Bronchial epithelial cell (primary cell): ENCODE measurements around the gene IRAK3. TPM values are rescaled to one million over a fixed set of nuclear protein-coding genes. Genes with fewer than 3 reads are reported as not detected.
A peak's percentile ranks its signal among the peaks of the same experiment; 100 is the strongest.
"Not testable (repeated sequence)": the region's sequence is repeated elsewhere in the genome, so short reads cannot be mapped to it uniquely, and the experiment has no call there.

Source experiments
- DNase-seq: peaks from one replicate; pipeline ENCODE4 v3.0.0-alpha.2; 2010; ENCODE audit warnings: low read depth
- FAIRE-seq: peaks from 2 replicates; lab custom pipeline; 2011; peaks lifted over from hg19 to GRCh38; lab: Jason Lieb, UNC
- H3K27me3 ChIP-seq: 2 replicates; pipeline ENCODE4 v1.5.1; 2011; ENCODE audit warnings: low read length; ENCODE audit not compliant: control insufficient read depth, insufficient read depth
- H3K36me3 ChIP-seq: 2 replicates; pipeline ENCODE4 v1.5.1; 2011; ENCODE audit warnings: low read length; ENCODE audit not compliant: control insufficient read depth, insufficient read depth
- H3K4me3 ChIP-seq: 2 replicates; pipeline ENCODE4 v1.5.1; 2011; ENCODE audit warnings: mild to moderate bottlenecking, low read depth, low read length, control low read depth
- total RNA-seq: library from RNA; depleted of rRNA; stranded (reverse); fragments of >200 nt; gene quantifications from 2 replicates; pipeline ENCODE4 v1.2.1, GENCODE V29; 2014
- TF ChIP-seq, protein P1 (sequence below): IDR thresholded peaks from 2 replicates; pipeline ENCODE4 v1.5.1; 2011; ENCODE audit warnings: mild to moderate bottlenecking, moderate library complexity, low read length, control low read depth, inconsistent platforms; ENCODE audit not compliant: insufficient read depth, severe bottlenecking

The IRAK3 gene
- total RNA-seq, 1 donor from 2014 or later: 1.6 TPM

DNA sequence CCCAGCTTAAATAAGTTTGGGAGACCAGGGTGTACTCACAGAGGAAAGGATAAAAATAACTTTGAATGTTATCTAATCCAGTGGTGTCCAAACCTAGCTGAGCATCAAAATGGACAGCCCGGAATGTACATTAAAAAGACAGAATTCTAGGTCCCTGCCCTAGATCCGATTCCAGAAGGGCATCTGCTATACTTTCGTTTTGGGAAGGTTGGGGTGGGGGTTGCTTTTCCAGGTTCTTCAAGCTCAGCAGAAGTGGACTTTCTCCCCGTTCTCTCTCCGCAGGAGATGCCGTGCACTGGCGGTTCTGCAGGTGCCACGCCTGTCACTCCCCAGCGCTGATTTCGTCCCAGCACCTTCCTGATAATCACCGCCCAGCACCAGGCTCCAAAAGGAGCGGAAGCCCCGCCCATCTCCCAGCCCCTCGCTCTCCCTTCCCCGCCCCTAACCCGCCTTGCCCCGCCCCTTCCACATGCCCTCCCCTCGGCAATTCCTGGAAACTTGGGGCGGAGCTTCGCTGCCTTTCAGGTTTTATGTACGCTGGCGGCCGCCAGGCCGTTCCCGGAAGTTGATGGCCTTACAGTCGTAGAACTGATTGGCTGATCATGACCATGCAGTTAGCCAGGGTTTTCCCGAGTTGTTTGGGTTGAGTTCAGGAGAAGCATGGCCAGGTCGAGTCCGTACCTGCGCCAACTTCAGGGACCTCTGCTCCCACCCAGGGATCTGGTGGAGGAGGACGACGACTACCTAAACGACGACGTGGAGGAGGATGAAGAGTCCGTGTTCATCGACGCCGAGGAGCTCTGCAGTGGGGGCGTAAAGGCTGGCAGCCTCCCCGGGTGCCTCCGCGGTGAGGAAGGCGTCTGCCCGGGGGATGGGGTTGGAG lies 113.2 kb downstream of the IRAK3 start, which contains the start of gene HELB:
Gene HELB, plus strand, starts transcription at position 550 of the 883 bp plus-strand sequence. Its CDS starts 111 bp downstream, at position 661.
- H3K36me3 ChIP-seq: no peaks in the 10 kb centered on the region
- DNase-seq (peak; percentile 96), FAIRE-seq (no peak)
- peak within 1 kb of the TSS; percentile 98 for H3K4me3 ChIP-seq
- H3K27me3 ChIP-seq: no peaks in the 10 kb centered on the region
- TF ChIP-seq, protein P1, sequence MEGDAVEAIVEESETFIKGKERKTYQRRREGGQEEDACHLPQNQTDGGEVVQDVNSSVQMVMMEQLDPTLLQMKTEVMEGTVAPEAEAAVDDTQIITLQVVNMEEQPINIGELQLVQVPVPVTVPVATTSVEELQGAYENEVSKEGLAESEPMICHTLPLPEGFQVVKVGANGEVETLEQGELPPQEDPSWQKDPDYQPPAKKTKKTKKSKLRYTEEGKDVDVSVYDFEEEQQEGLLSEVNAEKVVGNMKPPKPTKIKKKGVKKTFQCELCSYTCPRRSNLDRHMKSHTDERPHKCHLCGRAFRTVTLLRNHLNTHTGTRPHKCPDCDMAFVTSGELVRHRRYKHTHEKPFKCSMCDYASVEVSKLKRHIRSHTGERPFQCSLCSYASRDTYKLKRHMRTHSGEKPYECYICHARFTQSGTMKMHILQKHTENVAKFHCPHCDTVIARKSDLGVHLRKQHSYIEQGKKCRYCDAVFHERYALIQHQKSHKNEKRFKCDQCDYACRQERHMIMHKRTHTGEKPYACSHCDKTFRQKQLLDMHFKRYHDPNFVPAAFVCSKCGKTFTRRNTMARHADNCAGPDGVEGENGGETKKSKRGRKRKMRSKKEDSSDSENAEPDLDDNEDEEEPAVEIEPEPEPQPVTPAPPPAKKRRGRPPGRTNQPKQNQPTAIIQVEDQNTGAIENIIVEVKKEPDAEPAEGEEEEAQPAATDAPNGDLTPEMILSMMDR: no peak

DNA sequence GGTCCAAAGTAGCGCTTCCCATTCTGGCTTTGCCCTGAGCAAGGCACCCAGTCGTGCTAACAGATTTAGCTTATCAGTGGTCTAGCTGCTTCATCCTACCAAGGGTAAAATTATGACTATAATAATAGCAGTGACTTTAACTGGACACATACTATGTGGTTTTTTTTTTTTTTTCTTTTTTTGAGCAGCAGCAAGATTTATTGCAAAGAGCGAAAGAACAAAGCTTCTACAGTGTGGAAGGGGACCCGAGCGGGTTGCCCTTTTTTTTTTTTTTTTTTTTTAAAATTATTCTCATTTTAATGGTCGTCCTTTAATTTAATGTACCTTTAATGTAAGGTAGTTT lies 113.8 kb downstream of the IRAK3 start:
- no peak for FAIRE-seq
- DNase-seq: no peak
- Histone ChIP-seq H3K36me3 (no peaks in the 10 kb centered on the region), H3K27me3 (no peaks in the 10 kb centered on the region), H3K4me3 (peak overlapping the region; percentile 98)
- TF ChIP-seq, protein P1: no peak

DNA sequence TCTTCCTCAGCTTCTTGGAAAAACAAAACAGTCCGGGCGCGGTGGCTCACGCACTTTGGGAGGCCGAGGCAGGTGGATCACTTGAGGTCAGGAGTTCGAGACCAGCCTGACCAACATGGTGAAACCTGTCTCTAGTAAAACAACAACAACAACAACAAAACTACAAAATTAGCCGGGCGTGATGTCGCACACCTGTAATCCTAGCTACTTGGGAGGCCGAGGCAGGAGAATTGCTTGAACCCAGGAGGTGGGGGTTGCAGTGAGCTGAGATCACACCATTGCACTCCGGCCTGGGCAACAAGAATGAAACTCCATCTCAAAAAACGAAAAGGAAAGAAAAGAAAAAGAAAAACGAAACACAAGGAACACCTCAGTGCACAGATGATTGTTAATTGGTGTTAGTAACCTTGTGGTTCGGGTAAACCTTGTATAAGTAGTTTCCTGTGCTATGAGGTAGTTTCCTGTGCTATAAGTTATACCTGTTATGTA lies 114.3 kb downstream of the IRAK3 start:
- H3K4me3 ChIP-seq, H3K36me3 ChIP-seq, FAIRE-seq, H3K27me3 ChIP-seq: not testable (repeated sequence)
- DNase-seq: peak; percentile 45

Other genes starting within 250 kb of the IRAK3 start
- gene LLPH, start 58.5 kb upstream of the IRAK3 start, total RNA-seq: 6.1 and 6.5 TPM in 2 replicates
- 29.4 and 29.5 TPM in 2 replicates for gene TMBIM4, start 19.2 kb upstream of the IRAK3 start, total RNA-seq
- gene HELB, start 113.3 kb downstream of the IRAK3 start, total RNA-seq: 2.2 and 2.6 TPM in 2 replicates